ENCODE measurements around the gene PPP1R1B. TPM values are rescaled to one million over a fixed set of nuclear protein-coding genes. Genes with fewer than 3 reads are reported as not detected.
A peak's percentile ranks its signal among the peaks of the same experiment; 100 is the strongest.

The PPP1R1B gene
- total and polyA plus RNA-seq, 9 of the 15 experiments (the other 6 are each of a cell fraction or from before 2014, with no cell fraction given), result 0.07 to 0.18 (median 0.10) TPM; not detected in 4

GRCh38 chr17:39671651-39672521 is 45.1 kb downstream of the PPP1R1B start (continued):
- TF ChIP-seq, protein P1, sequence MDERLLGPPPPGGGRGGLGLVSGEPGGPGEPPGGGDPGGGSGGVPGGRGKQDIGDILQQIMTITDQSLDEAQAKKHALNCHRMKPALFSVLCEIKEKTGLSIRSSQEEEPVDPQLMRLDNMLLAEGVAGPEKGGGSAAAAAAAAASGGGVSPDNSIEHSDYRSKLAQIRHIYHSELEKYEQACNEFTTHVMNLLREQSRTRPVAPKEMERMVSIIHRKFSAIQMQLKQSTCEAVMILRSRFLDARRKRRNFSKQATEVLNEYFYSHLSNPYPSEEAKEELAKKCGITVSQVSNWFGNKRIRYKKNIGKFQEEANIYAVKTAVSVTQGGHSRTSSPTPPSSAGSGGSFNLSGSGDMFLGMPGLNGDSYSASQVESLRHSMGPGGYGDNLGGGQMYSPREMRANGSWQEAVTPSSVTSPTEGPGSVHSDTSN (CRISPR knock-in tag; IDR thresholded peaks at IDR 0.05; ENCODE audit: low read depth), result no peak
- TF ChIP-seq, protein P1 (tag; conservative IDR thresholded peaks at IDR 0.05; ENCODE audit: low read depth), result no peak
- no peak for TF ChIP-seq KDM1A (IDR thresholded peaks at IDR 0.05)
- TF ChIP-seq SIN3A (IDR thresholded peaks at IDR 0.05; ENCODE audit: borderline replicate concordance in 2 of 2, control insufficient read depth in 1 of 2, low read depth in 2 of 2, low read length in 2 of 2), result no peak
- TF ChIP-seq RAD21 (CRISPR knock-in tag; conservative IDR thresholded peaks at IDR 0.05 in 1 of 2, IDR thresholded peaks at IDR 0.05 in 1 of 2), result peak; percentile 69 to 85
- TF ChIP-seq CREB3 (tag; conservative IDR thresholded peaks at IDR 0.05; ENCODE audit: low read depth), result no peak
- no peak for TF ChIP-seq ZFP1 (CRISPR knock-in tag; IDR thresholded peaks at IDR 0.05)
- no peak for TF ChIP-seq ZNF146 (CRISPR knock-in tag; IDR thresholded peaks at IDR 0.05; ENCODE audit: unreplicated experiment)
- peak; percentile 78 for TF ChIP-seq REST (IDR thresholded peaks at IDR 0.05; ENCODE audit: borderline replicate concordance)
- TF ChIP-seq REST (CRISPR knock-in tag; IDR thresholded peaks at IDR 0.05; ENCODE audit: low read depth), result no peak
- no peak for TF ChIP-seq NCOA6 (IDR thresholded peaks at IDR 0.05)
- no peak for TF ChIP-seq SAFB2 (IDR thresholded peaks at IDR 0.05; ENCODE audit: borderline replicate concordance, low read depth, low read length, severe bottlenecking)
- TF ChIP-seq RHOXF2B (CRISPR knock-in tag; conservative IDR thresholded peaks at IDR 0.05), result no peak
- TF ChIP-seq POLR2A (conservative IDR thresholded peaks at IDR 0.05), result peak; percentile 47; the same call in 1 of the 2 replicates
- TF ChIP-seq SREBF2 (CRISPR knock-in tag; IDR thresholded peaks at IDR 0.05), result no peak
